GM12875 (cell line): ENCODE measurements around the gene FANCC.

Experiments used
- H3K4me3 ChIP-seq: one replicate; pipeline ENCODE4 v1.5.1; 2011; ENCODE audit warnings: low read depth, low read length, control low read depth
- CTCF ChIP-seq: IDR thresholded peaks from 2 replicates; pipeline ENCODE4 v1.5.1; 2011; ENCODE audit warnings: low read depth, mild to moderate bottlenecking, control low read depth, inconsistent platforms, low read length, moderate library complexity, borderline replicate concordance; ENCODE audit not compliant: insufficient read depth

The FANCC gene

DNA sequence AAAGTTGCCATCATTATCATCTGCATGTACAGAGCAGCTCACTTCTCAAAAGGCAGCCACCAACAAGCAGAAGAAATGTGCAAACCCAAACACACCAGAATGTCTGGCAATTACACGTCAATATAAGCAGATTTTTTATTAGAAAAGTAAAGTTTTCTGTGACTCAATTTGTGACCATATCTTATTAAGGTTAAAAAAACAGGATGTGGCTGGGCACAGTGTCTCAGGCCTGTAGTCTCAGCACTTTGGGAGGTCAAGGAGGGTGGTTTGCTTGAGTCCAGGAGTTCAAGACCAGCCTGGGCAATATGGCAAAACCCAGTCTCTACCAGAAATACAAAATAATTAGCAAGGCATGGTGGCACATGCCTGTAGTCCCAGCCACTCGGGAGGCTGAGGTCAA, 176.7 kb downstream of the FANCC start:
- no peak overlapping the region for H3K4me3 ChIP-seq
- no peak for TF ChIP-seq CTCF

- TF ChIP-seq CTCF: no peak
- H3K4me3 ChIP-seq: no peak overlapping the region
These were observed 178.4 kb downstream of the FANCC start for GRCh38 chr9:95139126-95139525.

DNA sequence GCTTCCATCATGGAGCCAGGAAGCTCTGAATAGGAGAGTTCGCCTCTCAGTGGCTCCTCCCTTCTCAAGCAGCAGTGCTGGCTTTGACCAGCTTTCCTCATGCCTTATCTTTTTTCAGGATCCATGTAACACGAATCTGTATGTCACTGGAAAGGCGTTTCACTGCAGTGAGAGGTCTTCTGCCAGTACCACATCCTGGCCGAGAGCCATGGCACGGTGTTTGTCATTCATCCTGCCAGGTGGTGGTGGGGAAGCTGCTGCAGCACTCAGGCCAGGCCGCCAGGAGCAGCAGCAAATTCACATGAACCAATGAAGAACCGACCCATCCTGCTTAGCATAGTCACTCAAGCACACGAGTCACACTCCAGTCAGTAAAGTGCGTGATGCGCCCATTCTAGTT, 179.0 kb downstream of the FANCC start:
- TF ChIP-seq CTCF: no peak
- H3K4me3 ChIP-seq: no peak overlapping the region

GRCh38 chr9:95137587-95138145, 179.8 kb downstream of the FANCC start:
- no peak for TF ChIP-seq CTCF
- H3K4me3 ChIP-seq: no peak overlapping the region

GRCh38 chr9:95135756-95136155, 181.8 kb downstream of the FANCC start:
- no peak for TF ChIP-seq CTCF
- no peak overlapping the region for H3K4me3 ChIP-seq

- TF ChIP-seq CTCF: no peak
These were observed 183.0 kb downstream of the FANCC start for GRCh38 chr9:95134457-95134881.

GRCh38 chr9:95133325-95133705, 184.2 kb downstream of the FANCC start:
- no peak for TF ChIP-seq CTCF
- H3K4me3 ChIP-seq: no peak overlapping the region

More at GRCh38 chr9:95134457-95134881, 183.0 kb downstream of the FANCC start:
- H3K4me3 ChIP-seq: no peak overlapping the region
